SH-SY5Y (cell line): Measurements from ENCODE around the gene MGAT5.

Source experiments
- GATA2 ChIP-seq: IDR thresholded peaks from 2 replicates; pipeline ENCODE4 v1.6.1; 2011; ENCODE audit warnings: mild to moderate bottlenecking, low read depth, low read length
- GATA3 ChIP-seq: IDR thresholded peaks from 2 replicates; pipeline ENCODE4 v1.6.1; 2011; ENCODE audit warnings: low read depth, mild to moderate bottlenecking, low read length, moderate library complexity

MGAT5 gene

GRCh38 chr2:134461511-134461910 is 207.6 kb downstream of the MGAT5 start:
- TF ChIP-seq GATA3 (no peak), GATA2 (no peak)

GRCh38 chr2:134462275-134462674 is 208.4 kb downstream of the MGAT5 start:
- no peak for TF ChIP-seq GATA2

- TF ChIP-seq GATA3 (no peak), GATA2 (no peak)
These were observed 209.2 kb downstream of the MGAT5 start for GRCh38 chr2:134462791-134463698.

- TF ChIP-seq GATA3 (no peak), GATA2 (no peak)
These were observed 209.8 kb downstream of the MGAT5 start for GRCh38 chr2:134463699-134464022.

- TF ChIP-seq GATA2 (no peak), GATA3 (no peak)
These were observed 211.6 kb downstream of the MGAT5 start for GRCh38 chr2:134465228-134466105.

- TF ChIP-seq GATA3, result no peak
- TF ChIP-seq GATA2, result no peak
These were observed 212.3 kb downstream of the MGAT5 start for GRCh38 chr2:134466141-134466540.

GRCh38 chr2:134468164-134468563 is 214.3 kb downstream of the MGAT5 start:
- TF ChIP-seq GATA2 (no peak), GATA3 (no peak)

GRCh38 chr2:134468776-134469175 is 214.9 kb downstream of the MGAT5 start:
- TF ChIP-seq GATA3 (no peak), GATA2 (no peak)

GRCh38 chr2:134469516-134470115 is 215.7 kb downstream of the MGAT5 start:
- TF ChIP-seq GATA2 (no peak), GATA3 (no peak)

GRCh38 chr2:134470561-134471168 is 216.8 kb downstream of the MGAT5 start:
- no peak for TF ChIP-seq GATA3
- no peak for TF ChIP-seq GATA2

GRCh38 chr2:134479696-134480330 is 225.9 kb downstream of the MGAT5 start:
- TF ChIP-seq GATA2 (no peak), GATA3 (no peak)

GRCh38 chr2:134482131-134482723 is 228.4 kb downstream of the MGAT5 start:
- no peak for TF ChIP-seq GATA2
- no peak for TF ChIP-seq GATA3

GRCh38 chr2:134482766-134483340 is 229.0 kb downstream of the MGAT5 start:
- TF ChIP-seq GATA2 (no peak), GATA3 (no peak)
